ENCODE data around the gene LINC01488.

Gene LINC01488

DNA sequence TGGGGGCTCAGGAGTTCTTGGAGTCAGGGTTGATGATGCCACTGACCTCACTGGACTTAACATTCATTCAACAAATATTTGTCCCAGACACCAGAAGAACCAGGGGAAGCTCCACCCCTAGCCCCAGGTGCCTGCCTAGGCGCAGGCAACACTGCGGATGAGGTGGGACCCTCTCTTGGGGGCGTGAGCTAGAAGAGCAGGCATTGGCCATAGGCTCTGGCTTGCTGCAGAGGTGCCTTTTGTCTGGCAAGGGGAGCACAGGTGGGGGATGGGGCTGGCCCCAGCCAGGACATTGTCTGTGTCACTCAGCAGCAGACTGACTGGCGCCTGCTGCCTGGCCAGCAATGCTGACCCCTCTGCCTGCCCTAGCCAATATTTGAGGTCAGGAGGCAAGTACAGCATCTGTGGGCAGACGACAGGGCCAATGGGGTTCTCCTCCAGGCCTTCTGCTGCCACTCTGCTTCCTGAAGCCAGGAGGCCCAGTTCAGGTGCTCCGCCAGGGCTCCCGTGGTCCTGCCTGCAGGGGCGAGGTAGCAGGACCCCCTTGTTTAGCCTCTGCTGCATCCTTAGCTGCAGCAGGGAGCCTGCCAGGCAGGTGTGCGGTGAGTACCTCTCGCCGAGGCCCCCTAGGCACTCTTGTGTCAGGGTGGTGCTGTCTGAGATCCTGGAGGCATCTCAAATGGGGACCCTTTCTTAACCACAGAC is 4.0 kb downstream of the LINC01488 start:
- in situ Hi-C loops (cut with MboI; ENCODE audit: low sequenced_read_pairs): no loop called here
- no peak overlapping the region for H3K4me3 ChIP-seq
- H3K4me1 ChIP-seq: no peaks in the 10 kb centered on the region
- H3K9me3 ChIP-seq: no peaks in the 10 kb centered on the region
- H3K27me3 ChIP-seq (ENCODE audit: low read depth): no peaks in the 10 kb centered on the region
- H3K36me3 ChIP-seq (replicated peaks): no peaks in the 10 kb centered on the region
- DNase-seq (ENCODE audit: low spot score in 2 of 2): no peak

DNA sequence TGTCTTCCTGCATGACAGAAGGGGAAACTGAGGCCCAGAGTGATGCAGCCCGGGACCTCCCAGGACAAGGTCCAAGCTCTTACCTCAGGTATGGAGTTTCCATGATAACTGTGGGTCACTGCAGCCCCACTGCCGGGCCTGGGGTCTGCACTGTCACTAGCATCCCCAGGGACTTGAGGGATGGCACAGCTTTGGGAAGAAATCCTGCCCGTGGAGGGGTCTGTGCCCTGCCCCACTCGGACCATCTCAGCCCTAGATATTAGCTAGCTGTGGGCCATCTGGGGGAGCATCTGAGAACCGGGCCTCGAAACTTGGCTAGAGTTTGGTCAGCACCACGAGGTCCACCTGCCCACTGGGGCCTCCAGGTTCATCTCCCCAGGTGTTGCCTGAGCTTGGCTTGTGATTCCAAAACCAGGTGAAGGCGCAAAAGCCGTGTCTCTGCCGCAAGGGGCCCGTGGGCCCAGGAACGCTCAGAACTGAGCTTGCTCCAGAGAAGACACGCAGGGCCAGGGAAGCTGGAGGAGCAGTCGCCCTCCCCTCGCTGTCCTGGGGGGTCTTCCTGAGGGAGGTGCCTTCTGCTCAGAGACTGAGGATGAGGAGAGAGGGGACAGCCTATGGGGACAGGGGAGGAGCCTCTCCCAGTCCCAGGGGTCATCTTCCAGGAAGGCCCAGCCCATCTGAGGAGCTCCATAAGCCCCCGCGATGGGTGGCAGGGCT is 4.8 kb downstream of the LINC01488 start:
- no peaks in the 10 kb centered on the region for H3K36me3 ChIP-seq (replicated peaks)
- H3K4me3 ChIP-seq: no peak overlapping the region
- no peak for DNase-seq (ENCODE audit: low spot score in 2 of 2)
- no peaks in the 10 kb centered on the region for H3K4me1 ChIP-seq
- H3K9me3 ChIP-seq: no peaks in the 10 kb centered on the region
- H3K27me3 ChIP-seq (ENCODE audit: low read depth): no peaks in the 10 kb centered on the region
- in situ Hi-C loops (cut with MboI; ENCODE audit: low sequenced_read_pairs): no loop called here

DNA sequence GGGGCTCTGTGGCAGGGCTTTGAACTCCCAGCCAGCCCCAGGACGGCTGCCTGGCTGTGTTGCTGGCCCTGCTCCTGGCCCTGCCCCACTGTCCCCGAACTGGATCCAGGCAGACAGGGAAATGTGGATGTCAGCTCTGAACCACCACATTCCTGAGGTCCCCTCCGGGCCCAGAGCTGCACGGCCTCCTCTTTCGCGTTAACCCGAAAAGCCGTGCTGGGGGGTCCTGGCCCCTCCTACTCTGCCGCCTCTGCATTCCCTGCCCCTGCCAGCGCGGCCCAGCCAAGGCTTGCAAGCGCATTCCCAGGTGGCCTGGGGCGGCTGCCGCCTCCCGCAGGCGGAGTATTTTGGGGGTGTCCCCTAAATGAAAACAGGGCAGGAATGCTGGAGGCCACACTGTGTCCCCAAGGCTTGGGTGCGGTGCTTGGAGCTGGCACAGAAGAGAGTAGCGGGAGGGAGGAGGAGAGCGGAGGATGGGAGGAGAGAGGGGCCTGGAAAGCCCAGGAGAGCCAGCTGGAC is 5.4 kb downstream of the LINC01488 start:
- Histone ChIP-seq H3K4me1 (no peaks in the 10 kb centered on the region), H3K27me3 (ENCODE audit: low read depth) (no peaks in the 10 kb centered on the region), H3K36me3 (replicated peaks) (no peaks in the 10 kb centered on the region), H3K4me3 (no peak overlapping the region), H3K9me3 (no peaks in the 10 kb centered on the region)
- no peak for DNase-seq (ENCODE audit: low spot score in 2 of 2)
- in situ Hi-C loops (cut with MboI; ENCODE audit: low sequenced_read_pairs): no loop called here

DNA sequence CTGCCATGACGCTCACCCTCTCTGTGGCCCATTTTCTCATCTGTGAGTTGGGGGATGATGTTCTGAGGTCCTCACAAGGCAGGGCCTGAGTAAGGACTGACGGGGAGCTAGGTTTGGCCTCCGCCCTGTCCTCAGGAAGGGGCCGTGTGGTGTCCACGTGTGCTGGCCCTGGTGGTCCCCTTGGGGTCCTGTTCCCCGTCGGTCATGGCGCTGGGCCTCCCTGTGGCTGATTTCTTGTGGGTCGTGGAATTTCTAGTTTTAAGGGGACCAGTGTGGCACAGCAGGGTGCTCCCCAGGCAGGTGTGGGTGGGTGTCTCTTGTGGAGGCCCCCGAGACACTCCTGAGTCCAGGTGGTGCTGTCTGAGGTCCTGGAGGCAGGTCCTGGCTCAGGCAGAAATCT is 5.9 kb downstream of the LINC01488 start:
- Histone ChIP-seq H3K4me3 (no peak overlapping the region), H3K9me3 (no peaks in the 10 kb centered on the region), H3K36me3 (replicated peaks) (no peaks in the 10 kb centered on the region), H3K27me3 (ENCODE audit: low read depth) (peaks cover 3% of the 10 kb centered on the region; the same call in 1 of the 2 replicates), H3K4me1 (no peaks in the 10 kb centered on the region)
- DNase-seq (ENCODE audit: low spot score in 2 of 2): no peak
- in situ Hi-C loops (cut with MboI; ENCODE audit: low sequenced_read_pairs): no loop called here

DNA sequence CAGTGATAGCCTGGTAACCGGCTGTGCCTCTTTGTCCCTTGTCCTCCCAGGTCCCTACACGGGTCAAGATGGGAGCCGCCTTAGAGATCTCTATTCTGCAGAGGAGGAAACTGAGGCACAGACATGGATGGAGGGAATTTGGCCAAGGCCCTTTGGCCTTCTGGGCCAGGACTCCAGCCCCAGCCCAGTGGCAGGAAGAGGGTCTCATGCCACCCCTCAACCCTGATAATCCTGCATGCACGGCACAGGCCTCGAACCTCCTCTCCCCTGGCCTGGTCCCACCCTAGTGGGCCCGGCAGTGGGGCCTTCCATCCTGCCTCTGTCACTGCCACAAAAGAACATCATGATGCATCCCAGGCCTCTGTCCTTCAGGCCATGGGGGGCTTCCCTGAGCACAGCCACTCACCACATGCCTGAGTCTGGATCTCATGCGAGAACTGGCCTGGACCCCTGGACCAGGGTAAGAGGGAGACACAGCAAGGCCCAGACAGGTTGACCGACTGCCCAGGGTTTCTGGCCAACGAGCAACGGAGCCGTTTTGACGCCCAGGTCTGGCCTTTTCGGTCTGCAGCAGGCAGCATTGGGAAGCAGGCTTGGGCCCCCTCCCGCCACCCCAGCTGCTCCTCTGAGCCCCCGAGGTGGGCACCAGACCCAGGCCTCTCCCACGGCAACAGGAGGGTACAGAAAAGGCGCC is 6.5 kb downstream of the LINC01488 start:
- Histone ChIP-seq H3K36me3 (replicated peaks) (no peaks in the 10 kb centered on the region), H3K4me1 (no peaks in the 10 kb centered on the region), H3K9me3 (no peaks in the 10 kb centered on the region), H3K27me3 (ENCODE audit: low read depth) (peaks cover 7% of the 10 kb centered on the region; the same call in 1 of the 2 replicates), H3K4me3 (no peak overlapping the region)
- in situ Hi-C loops (cut with MboI; ENCODE audit: low sequenced_read_pairs): no loop called here
- DNase-seq (ENCODE audit: low spot score in 2 of 2): no peak

DNA sequence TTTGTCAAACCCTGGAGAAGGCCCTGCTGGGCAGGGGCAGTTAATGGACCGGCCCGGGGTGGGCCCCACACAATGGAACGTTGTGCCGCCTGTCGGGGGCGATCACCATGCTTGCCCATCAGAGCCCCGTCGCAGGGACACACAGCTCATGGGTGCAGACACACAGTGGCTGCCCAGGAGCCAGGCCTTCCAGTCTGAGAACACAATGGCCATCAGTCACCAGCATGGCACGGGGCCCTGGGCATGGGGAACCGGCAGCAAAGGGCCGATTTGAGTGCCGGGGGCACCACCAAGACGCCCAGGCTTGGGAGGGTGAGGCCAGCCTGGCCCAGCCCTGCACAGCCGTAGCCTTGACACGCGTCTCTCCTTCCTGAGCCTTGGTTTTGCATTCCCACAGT is 7.1 kb downstream of the LINC01488 start:
- in situ Hi-C loops (cut with MboI; ENCODE audit: low sequenced_read_pairs): no loop called here
- Histone ChIP-seq H3K27me3 (ENCODE audit: low read depth) (peaks cover 12% of the 10 kb centered on the region; the same call in 1 of the 2 replicates), H3K4me3 (no peak overlapping the region)

DNA sequence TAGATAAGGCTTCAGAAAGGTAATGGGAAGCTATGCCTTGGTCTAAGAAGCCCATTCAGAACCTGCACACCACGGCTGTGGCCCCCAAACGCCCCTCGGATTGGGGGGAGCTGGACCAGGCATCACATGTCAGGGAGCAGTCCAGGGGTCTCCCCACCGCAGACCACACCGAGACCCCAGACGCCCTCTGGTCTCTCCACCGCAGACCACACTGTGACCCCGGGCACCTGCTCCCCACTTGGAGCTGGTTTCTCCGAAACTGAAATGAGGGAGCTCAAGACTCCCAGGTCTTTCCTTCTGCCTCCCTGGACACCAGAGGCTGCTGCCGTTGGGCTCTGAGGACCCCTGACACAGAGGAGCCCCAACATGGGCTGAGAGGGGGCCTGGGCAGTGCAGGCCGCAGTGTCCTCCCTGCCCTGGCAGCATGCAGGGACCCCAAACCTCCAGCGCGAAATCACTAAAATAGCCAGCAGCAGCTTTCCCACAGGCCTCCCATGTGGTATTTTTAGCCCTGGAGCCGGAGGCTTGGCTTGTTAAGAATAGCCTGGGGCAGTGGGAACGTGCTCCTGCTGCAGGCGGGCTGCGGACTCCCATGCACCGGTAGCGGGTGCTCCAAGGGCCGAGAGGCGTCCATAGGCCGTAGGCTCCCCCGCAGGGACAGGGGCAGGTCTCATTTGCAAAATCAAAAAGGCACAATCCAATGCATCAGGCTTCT is 7.7 kb downstream of the LINC01488 start:
- no peak overlapping the region for H3K4me3 ChIP-seq
- DNase-seq (ENCODE audit: low spot score in 2 of 2): no peak
- H3K9me3 ChIP-seq: no peaks in the 10 kb centered on the region
- H3K4me1 ChIP-seq: no peaks in the 10 kb centered on the region
- in situ Hi-C loops (cut with MboI; ENCODE audit: low sequenced_read_pairs): no loop called here
- H3K36me3 ChIP-seq (replicated peaks): no peaks in the 10 kb centered on the region
- peaks cover 13% of the 10 kb centered on the region; the same call in 1 of the 2 replicates for H3K27me3 ChIP-seq (ENCODE audit: low read depth)

More for the DNA sequence above, 7.1 kb downstream of the LINC01488 start:
- no peak for DNase-seq (ENCODE audit: low spot score in 2 of 2)
- no peaks in the 10 kb centered on the region for H3K4me1 ChIP-seq
- H3K9me3 ChIP-seq: no peaks in the 10 kb centered on the region
- H3K36me3 ChIP-seq (replicated peaks): no peaks in the 10 kb centered on the region

DNA sequence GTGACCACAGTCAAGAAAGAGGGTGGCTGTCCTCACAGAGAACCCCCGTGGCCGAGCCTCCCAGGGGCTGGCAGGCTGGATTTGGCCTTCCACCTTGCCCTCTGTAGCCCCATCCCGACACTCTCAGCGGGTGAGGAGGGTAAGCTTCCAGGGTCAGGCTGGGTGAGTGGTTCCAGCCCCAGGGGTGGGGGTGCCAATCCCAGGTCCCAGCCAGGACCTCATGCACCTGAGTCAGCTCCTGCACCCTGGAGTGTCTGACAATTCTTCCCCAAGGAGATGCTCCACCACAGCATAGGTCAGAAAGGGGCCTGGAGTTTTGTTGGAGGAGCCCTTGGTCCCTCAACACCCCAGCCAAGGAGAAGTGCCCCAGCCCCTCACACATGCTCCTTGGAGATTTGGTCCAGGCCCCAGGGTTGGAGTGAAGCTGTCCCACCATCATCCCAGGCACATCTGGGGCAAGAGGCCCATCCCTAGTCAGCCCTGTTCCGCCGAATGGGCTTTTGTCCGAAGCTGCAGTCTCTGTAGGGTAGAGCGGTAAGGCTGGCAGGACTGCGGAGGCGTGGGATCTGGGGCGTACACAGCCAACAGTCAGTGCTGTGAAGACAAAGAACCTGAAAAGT is 8.4 kb downstream of the LINC01488 start:
- Histone ChIP-seq H3K27me3 (ENCODE audit: low read depth) (peaks cover 13% of the 10 kb centered on the region; the same call in 1 of the 2 replicates), H3K36me3 (replicated peaks) (no peaks in the 10 kb centered on the region), H3K4me3 (no peak overlapping the region), H3K4me1 (no peaks in the 10 kb centered on the region), H3K9me3 (no peaks in the 10 kb centered on the region)
- no peak for DNase-seq (ENCODE audit: low spot score in 2 of 2)
- in situ Hi-C loops (cut with MboI; ENCODE audit: low sequenced_read_pairs): no loop called here

DNA sequence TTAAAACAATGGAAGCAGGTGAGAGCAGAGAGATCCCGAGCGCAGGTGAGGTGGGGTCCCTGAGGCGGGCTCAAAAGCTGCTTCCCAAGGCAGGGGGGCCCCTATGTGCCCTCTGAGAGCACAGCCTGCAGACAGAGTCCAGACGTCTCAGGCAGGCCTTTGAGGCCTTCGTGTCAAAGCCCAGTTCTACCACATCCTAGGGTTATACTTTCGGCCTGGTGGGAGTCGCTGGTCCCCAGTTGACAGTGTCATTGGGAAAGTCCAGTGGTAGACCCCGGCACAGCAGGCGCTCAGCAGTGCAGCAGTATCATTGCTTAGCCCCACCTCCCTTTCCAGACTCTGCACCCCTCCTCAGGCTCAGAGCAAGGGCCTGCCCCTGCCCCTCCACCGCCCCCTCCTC is 9.1 kb downstream of the LINC01488 start:
- no peak for DNase-seq (ENCODE audit: low spot score in 2 of 2)
- Histone ChIP-seq H3K36me3 (replicated peaks) (no peaks in the 10 kb centered on the region), H3K4me1 (no peaks in the 10 kb centered on the region), H3K27me3 (ENCODE audit: low read depth) (peaks cover 13% of the 10 kb centered on the region; the same call in 1 of the 2 replicates), H3K4me3 (no peak overlapping the region), H3K9me3 (no peaks in the 10 kb centered on the region)
- in situ Hi-C loops (cut with MboI; ENCODE audit: low sequenced_read_pairs): no loop called here

DNA sequence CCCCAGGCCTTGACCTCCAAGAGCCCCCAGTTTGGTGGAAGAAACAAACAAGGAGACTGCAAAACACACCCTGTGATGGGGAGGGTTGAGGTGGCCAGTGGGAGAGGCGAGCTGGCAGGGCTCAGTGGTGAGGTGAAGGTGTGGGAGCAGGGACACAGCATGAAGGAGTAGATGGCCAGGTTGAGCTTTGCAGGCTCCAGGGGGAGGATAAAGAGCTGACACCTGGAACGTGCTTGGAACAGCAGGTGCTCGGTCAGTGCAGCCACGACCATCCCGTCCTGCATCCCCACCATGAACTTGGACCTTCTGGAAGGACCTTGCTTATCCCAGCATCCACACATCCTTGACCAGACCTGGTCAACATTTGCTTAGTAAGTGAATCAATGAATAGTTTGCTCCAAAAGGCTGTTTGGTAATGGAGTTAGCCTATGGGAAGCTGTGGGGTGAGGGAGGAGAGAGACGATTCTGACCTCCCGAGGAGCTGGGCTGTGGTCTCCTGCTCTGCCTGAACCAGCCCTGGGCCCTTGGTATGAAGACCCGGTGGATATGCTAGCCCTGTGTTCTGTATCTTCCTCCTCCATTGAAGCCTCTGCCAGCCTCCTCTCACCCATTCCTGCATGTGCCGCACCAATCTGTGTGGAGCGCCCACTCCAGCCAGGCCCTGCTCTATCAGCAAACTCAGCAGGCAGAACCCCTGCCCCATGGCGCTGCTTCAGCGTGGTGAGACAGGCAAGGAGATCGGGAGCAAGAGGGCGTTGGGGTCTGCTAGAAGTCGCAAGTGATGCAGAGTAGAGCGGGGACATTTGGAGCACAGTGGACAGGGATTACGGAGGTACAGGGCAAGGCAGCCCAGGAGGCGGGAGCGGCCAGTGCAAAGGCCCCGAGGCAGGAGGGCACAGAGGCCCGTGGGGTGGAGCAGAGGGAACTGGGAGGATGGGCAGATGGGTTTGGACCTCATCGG is 9.9 kb downstream of the LINC01488 start:
- in situ Hi-C loops (cut with MboI; ENCODE audit: low sequenced_read_pairs): no loop called here
- H3K4me1 ChIP-seq: no peaks in the 10 kb centered on the region
- peaks cover 13% of the 10 kb centered on the region; the same call in 1 of the 2 replicates for H3K27me3 ChIP-seq (ENCODE audit: low read depth)
- no peak for DNase-seq (ENCODE audit: low spot score in 2 of 2)
- H3K36me3 ChIP-seq (replicated peaks): no peaks in the 10 kb centered on the region
- no peak overlapping the region for H3K4me3 ChIP-seq
- no peaks in the 10 kb centered on the region for H3K9me3 ChIP-seq

DNA sequence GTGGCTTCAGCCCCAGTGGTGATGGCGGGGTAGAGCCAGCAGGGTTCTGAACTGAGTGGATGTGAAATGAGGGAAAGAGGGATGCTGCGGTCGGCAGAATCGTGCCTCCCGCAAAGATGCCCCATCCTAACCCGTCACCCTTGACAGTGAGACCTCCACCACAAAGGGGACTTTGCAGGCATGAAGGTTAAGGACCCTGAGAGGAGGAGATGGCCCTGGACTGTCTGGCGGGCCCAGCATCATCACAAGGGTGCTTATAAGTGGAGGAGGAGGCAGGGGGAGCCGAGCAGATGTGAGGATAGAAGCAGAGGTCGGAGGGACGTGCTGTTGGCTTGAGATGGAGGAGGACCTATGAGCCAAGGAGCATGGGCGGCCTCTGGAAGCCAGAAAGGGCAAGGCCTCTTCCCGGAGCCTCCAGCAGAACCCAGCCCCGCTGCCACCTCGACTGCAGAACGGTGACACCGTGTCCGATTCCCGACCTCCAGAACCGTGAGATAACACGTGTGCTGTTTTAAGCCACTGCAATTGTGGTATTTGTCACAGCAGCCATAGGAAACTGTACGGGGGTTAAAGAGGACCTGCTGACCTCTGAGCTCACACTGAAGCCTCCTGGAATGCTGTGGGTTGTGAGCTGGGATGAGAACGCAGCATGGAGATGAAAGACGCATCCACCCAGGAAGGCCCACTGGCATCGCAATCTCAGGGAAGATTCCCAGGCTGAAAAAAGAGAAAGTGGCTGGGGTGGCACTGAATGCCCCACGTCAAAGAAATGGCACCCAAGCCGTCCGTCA is 10.9 kb downstream of the LINC01488 start:
- no peak for DNase-seq (ENCODE audit: low spot score in 2 of 2)
- H3K36me3 ChIP-seq (replicated peaks): no peaks in the 10 kb centered on the region
- H3K9me3 ChIP-seq: no peaks in the 10 kb centered on the region
- H3K27me3 ChIP-seq (ENCODE audit: low read depth): peaks cover 13% of the 10 kb centered on the region; the same call in 1 of the 2 replicates
- in situ Hi-C loops (cut with MboI; ENCODE audit: low sequenced_read_pairs): no loop called here
- H3K4me1 ChIP-seq: no peaks in the 10 kb centered on the region
- no peak overlapping the region for H3K4me3 ChIP-seq
